Esophagus squamous epithelium (tissue), 5 donors: ENCODE measurements around the gene HERC2. TPM values are rescaled to one million over a fixed set of nuclear protein-coding genes. Genes with fewer than 3 reads are reported as not detected.
A peak's percentile ranks its signal among the peaks of the same experiment; 100 is the strongest.

ENCODE experiments used
- DNase-seq: peaks from one replicate; lab custom pipeline; 2025; lab: John Stamatoyannopoulos, UW
- H3K27ac ChIP-seq, 4 donors: fragments of 200-600 bp; sonication (generic); one replicate each; pipeline ENCODE4 v1.5.1; 2016 to 2019; ENCODE audit warnings: mild to moderate bottlenecking in 1 of 4
- H3K27me3 ChIP-seq, 4 donors: fragments of 200-600 bp; sonication (generic); 1 replicate in 3 of 4; 2 replicates in 1 of 4; pipeline versions ENCODE4 v1.5.1 to v1.6.0; 2017 to 2021; ENCODE audit warnings: antibody characterized with exemption in 1 of 4
- H3K36me3 ChIP-seq, 3 donors: fragments of 200-600 bp; sonication (generic); one replicate each; pipeline ENCODE4 v1.5.1; 2016 to 2019
- H3K4me1 ChIP-seq, 3 donors: fragments of 200-600 bp; sonication (generic); one replicate each; pipeline ENCODE4 v1.5.1; 2017 to 2019
- H3K4me3 ChIP-seq, 4 donors: fragments of 200-600 bp; sonication (generic); 1 replicate in 3 of 4; 2 replicates in 1 of 4; pipeline ENCODE4 v1.5.1; 2016 to 2019; ENCODE audit warnings: mild to moderate bottlenecking in 2 of 4, moderate library complexity in 1 of 4
- H3K9me3 ChIP-seq, 3 donors: fragments of 200-600 bp; sonication (generic); one replicate each; pipeline ENCODE4 v1.5.1; 2016 to 2019
- CTCF ChIP-seq, 6 experiments: fragments of 450-650 bp in 4 of 6; fragments of 200-600 bp in 2 of 6; sonication (generic) in 2 of 6; IDR thresholded peaks; one replicate each; pipeline ENCODE4 v1.5.1; 2016 to 2019; ENCODE audit warnings: antibody characterized with exemption in 6 of 6, mild to moderate bottlenecking in 4 of 6, moderate library complexity in 4 of 6
- POLR2A ChIP-seq, 4 donors: fragments of 450-650 bp; IDR thresholded peaks; one replicate each; pipeline ENCODE4 v1.6.1; 2017; ENCODE audit warnings: antibody characterized with exemption in 4 of 4, mild to moderate bottlenecking in 4 of 4, moderate library complexity in 3 of 4
- WGBS, 2 donors: methylation state at CpG; one replicate each; pipeline ENCODE4 v1.1.5; 2018; 5-methylcytosine and 5-hydroxymethylcytosine counted together
- intact Hi-C: fragments of 100-400 bp; cut with DNase I; formaldehyde crosslinking; loops from one replicate; pipeline ENCODE4 v1.15.0; 2022
- total RNA-seq, 4 donors: library from RNA; depleted of rRNA; stranded (reverse); fragments of >200 nt; gene quantifications; one replicate each; pipeline ENCODE4 v1.1.0, GENCODE V29; 2016
- donor health status: DM: yes; HTN: yes; CAD: no.

The HERC2 gene
- total RNA-seq, 4 donors from 2014 or later, result 32.2 to 45.0 (median 39.2) TPM

DNA sequence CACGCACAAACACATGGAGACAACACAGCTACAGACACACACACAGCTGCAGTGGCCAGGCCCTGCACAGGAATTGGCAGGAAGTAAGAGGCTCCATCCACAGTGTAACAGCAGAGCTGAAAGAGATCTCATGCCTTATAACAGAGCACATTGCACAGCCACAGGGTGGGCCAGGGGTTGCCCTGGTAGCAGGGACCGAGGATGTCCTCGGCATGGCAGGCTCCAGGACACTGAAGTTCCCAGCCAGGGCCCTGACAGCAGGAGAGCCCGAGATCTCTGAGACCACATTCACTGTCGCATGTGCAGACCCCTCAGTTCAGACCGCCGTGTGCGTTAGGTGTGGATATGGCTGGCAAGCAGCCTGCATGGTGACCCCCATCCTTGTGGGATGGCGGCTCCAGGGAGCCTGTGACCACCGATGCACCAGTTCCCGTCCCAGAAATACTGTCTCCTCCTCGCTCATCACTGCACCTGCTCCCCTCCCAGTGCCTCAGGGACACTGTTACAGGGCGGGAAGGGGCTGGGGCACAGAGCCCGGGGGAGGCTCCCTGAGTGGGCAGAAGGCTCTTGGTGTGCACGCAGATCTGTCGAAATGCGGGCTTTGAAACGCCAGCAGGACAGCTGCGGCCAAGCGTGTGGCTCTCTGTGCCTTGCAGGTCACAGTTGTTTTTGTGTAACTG is 221.3 kb downstream of the HERC2 start:
- WGBS, 2 donors, result 80 to 96% methylated on average over 7 to 15 of the region's 20 CpGs
- no peak for DNase-seq
- Histone ChIP-seq H3K4me1 (peaks cover 22 to 43% (median 24%) of the 10 kb centered on the region in 3 donors), H3K27ac (no peak overlapping the region), H3K9me3 (no peaks in the 10 kb centered on the region), H3K4me3 (no peak overlapping the region), H3K27me3 (peaks cover 0 to 56% (median 0%) of the 10 kb centered on the region in 4 donors), H3K36me3 (no peaks in the 10 kb centered on the region)
- intact Hi-C loops, result no loop called here
- no peak for TF ChIP-seq POLR2A (IDR thresholded peaks at IDR 0.05)
- TF ChIP-seq CTCF (IDR thresholded peaks at IDR 0.05), result no peak

DNA sequence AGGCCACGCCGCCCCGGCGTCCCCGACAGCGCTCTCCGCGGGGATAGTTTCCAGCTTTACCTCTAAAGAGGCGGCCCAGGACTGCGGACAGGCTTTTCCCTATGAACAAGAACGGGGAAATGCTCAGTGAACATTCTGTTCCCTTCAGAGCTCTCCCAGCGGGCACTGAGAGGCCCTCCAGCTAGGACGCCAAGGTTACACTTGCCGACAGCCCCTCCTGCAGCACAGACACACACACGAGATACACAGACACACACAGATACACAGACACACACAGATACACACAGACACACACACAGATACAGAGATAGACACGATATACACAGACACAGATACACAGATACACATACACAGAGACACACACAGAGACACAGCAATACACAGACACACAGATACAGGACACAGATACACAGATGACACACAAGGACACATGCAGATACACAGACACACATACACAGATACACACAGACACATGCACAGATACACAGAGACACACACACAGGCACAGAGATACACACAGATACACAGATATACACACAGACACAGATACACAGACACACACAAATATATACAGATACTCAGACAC is 222.3 kb downstream of the HERC2 start:
- peaks cover 30 to 53% (median 34%) of the 10 kb centered on the region in 3 donors for H3K4me1 ChIP-seq
- DNase-seq, result no peak
- peak overlapping the region; percentile 42 to 66 (median 53) for H3K27ac ChIP-seq
- H3K36me3 ChIP-seq, result no peaks in the 10 kb centered on the region
- WGBS, 2 donors, result 60% methylated on average over 1 of the region's 16 CpGs; no CpG with 5 or more reads in 1 of the 2 donors
- intact Hi-C loops, result no loop called here
- no peaks in the 10 kb centered on the region for H3K9me3 ChIP-seq
- peak overlapping the region; percentile 17 to 61 (median 33) for H3K4me3 ChIP-seq
- TF ChIP-seq POLR2A (IDR thresholded peaks at IDR 0.05), result no peak
- no peak for TF ChIP-seq CTCF (IDR thresholded peaks at IDR 0.05)
- H3K27me3 ChIP-seq, result peaks cover 0 to 63% (median 0%) of the 10 kb centered on the region in 4 donors

GRCh38 chr15:28098766-28099554 is 223.0 kb downstream of the HERC2 start, which contains the start of gene OCA2:
Gene OCA2 (minus strand): TSS chr15:28099315. CDS start chr15:28081874, 17,441 bp downstream.
- H3K4me3 ChIP-seq, result peak within 1 kb of the TSS; percentile 17 to 61 (median 33)
- no peak for TF ChIP-seq POLR2A (IDR thresholded peaks at IDR 0.05)
- peak in 1 of 6 experiments; percentile 24 for TF ChIP-seq CTCF (IDR thresholded peaks at IDR 0.05)
- intact Hi-C loops, result no loop called here
- peak within 1 kb of the TSS; percentile 42 to 66 (median 53) for H3K27ac ChIP-seq
- peaks cover 35 to 60% (median 39%) of the 10 kb centered on the region in 3 donors for H3K4me1 ChIP-seq
- H3K27me3 ChIP-seq, result peaks cover 0 to 70% (median 0%) of the 10 kb centered on the region in 4 donors
- no peaks in the 10 kb centered on the region for H3K36me3 ChIP-seq
- H3K9me3 ChIP-seq, result no peaks in the 10 kb centered on the region
- WGBS, 2 donors, result 13 to 23% methylated on average over 3 to 9 of the region's 52 CpGs
- no peak for DNase-seq

GRCh38 chr15:28098360-28098765 is 223.6 kb downstream of the HERC2 start:
- intact Hi-C loops, result no loop called here
- TF ChIP-seq POLR2A (IDR thresholded peaks at IDR 0.05) (no peak), CTCF (IDR thresholded peaks at IDR 0.05) (no peak)
- peaks cover 39 to 66% (median 39%) of the 10 kb centered on the region in 3 donors for H3K4me1 ChIP-seq

More at GRCh38 chr15:28098360-28098765, 223.6 kb downstream of the HERC2 start:
- WGBS, 2 donors, result 65 to 84% methylated on average over 8 of the region's 11 CpGs
- no peaks in the 10 kb centered on the region for H3K36me3 ChIP-seq
- peaks cover 0 to 76% (median 0%) of the 10 kb centered on the region in 4 donors for H3K27me3 ChIP-seq
- peak overlapping the region in 1 of 4 donors; percentile 39 for H3K4me3 ChIP-seq
- H3K9me3 ChIP-seq, result no peaks in the 10 kb centered on the region
- DNase-seq, result no peak
- peak overlapping the region in 2 of 4 donors; percentile 50 to 56 for H3K27ac ChIP-seq
